Measurements from ENCODE around the gene EXD3. TPM values are rescaled to one million over a fixed set of nuclear protein-coding genes. Genes with fewer than 3 reads are reported as not detected.
"Not testable (repeated sequence)": the region's sequence is repeated elsewhere in the genome, so short reads cannot be mapped to it uniquely, and the experiment has no call there.

Gene EXD3
- total RNA-seq, 1 donor from 2014 or later: 18.7 TPM

GRCh38 chr9:137394866-137395665, 27.9 kb downstream of the EXD3 start:
- DNase-seq (ENCODE audit: low read depth in 2 of 2): no peak

- DNase-seq (ENCODE audit: low read depth in 2 of 2): no peak
These were observed 29.5 kb downstream of the EXD3 start for GRCh38 chr9:137393176-137394150.

GRCh38 chr9:137392232-137393007, 30.5 kb downstream of the EXD3 start:
- no peak for DNase-seq (ENCODE audit: low read depth in 2 of 2)

GRCh38 chr9:137391411-137391754, 31.6 kb downstream of the EXD3 start:
- DNase-seq (ENCODE audit: low read depth in 2 of 2): peak; percentile 79 to 83

GRCh38 chr9:137390553-137391410, 32.2 kb downstream of the EXD3 start:
- DNase-seq (ENCODE audit: low read depth in 2 of 2): peak in 1 of 2 donors; percentile 48

GRCh38 chr9:137389428-137389746, 33.6 kb downstream of the EXD3 start:
- no peak for DNase-seq (ENCODE audit: low read depth in 2 of 2)

- DNase-seq (ENCODE audit: low read depth in 2 of 2): no peak
These were observed 34.2 kb downstream of the EXD3 start for GRCh38 chr9:137388589-137389427.

- no peak for DNase-seq (ENCODE audit: low read depth in 2 of 2)
These were observed 34.9 kb downstream of the EXD3 start for GRCh38 chr9:137387891-137388560.

- DNase-seq (ENCODE audit: low read depth in 2 of 2): peak; percentile 84 to 86
These were observed 35.7 kb downstream of the EXD3 start for GRCh38 chr9:137387114-137387890.

GRCh38 chr9:137386507-137387113, 36.4 kb downstream of the EXD3 start:
- not testable (repeated sequence) for DNase-seq (ENCODE audit: low read depth in 2 of 2)

- no peak for DNase-seq (ENCODE audit: low read depth in 2 of 2)
These were observed 37.8 kb downstream of the EXD3 start for GRCh38 chr9:137385061-137385655.

- DNase-seq (ENCODE audit: low read depth in 2 of 2): no peak
These were observed 38.9 kb downstream of the EXD3 start for GRCh38 chr9:137383784-137384756.

GRCh38 chr9:137383081-137383783, 39.7 kb downstream of the EXD3 start:
- DNase-seq (ENCODE audit: low read depth in 2 of 2): no peak

GRCh38 chr9:137382444-137383080, 40.4 kb downstream of the EXD3 start:
- no peak for DNase-seq (ENCODE audit: low read depth in 2 of 2)
